IPS-18c (cell line): ENCODE results near the gene DNTTIP2.
"Not testable (repeated sequence)": the region's sequence is repeated elsewhere in the genome, so short reads cannot be mapped to it uniquely, and the experiment has no call there.

ENCODE experiments used
- H3K4me3 ChIP-seq: 2 replicates; pipeline ENCODE4 v1.7.0; 2013; ENCODE audit warnings: low read depth, mild to moderate bottlenecking, low read length, moderate library complexity; ENCODE audit not compliant: insufficient read depth
- H3K9me3 ChIP-seq: one replicate; pipeline ENCODE4 v1.6.1; 2013; ENCODE audit warnings: mild to moderate bottlenecking, low read length, moderate library complexity; ENCODE audit not compliant: control insufficient read depth, insufficient read depth

Gene DNTTIP2

DNA sequence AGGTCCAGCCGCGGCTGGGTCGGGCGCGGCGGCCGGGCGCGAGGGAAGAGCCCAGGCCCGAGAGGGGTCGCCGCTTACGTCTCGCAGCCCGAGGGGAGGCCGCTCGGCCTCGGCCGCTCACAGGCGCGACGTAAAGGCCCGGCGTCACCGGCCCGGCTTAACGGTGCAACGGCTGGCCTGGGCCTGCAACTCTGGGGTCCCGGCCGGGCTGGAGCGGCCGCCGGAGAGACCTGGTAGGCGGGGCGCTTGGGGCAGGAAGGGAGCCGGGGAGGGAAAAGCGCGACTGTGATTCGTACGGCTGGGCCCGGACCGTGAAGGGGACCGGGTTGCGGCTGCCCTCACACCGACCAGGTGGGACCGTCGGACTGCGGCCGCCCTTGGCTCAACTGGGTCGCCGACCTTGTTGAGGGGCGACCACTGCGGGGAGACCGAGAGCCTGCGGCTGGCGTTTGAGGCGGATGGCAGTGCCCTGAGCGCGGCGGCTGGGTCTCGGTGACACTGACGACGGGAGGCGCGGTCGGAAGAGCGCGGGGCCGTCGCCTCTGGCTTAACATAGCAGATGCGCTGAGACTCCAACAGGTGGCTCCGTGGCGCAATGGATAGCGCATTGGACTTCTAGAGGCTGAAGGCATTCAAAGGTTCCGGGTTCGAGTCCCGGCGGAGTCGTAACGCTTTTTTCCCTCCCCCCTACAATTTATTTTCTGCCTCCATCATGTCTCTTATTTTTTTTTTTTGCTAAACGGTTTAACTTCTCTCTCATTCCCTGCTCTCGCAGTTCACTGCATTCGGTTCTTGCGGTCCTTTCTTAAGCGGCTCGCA lies 31.8 kb downstream of the DNTTIP2 start:
- H3K4me3 ChIP-seq, result peak overlapping the region; percentile 94
- H3K9me3 ChIP-seq, result peaks cover 2% of the 10 kb centered on the region

DNA sequence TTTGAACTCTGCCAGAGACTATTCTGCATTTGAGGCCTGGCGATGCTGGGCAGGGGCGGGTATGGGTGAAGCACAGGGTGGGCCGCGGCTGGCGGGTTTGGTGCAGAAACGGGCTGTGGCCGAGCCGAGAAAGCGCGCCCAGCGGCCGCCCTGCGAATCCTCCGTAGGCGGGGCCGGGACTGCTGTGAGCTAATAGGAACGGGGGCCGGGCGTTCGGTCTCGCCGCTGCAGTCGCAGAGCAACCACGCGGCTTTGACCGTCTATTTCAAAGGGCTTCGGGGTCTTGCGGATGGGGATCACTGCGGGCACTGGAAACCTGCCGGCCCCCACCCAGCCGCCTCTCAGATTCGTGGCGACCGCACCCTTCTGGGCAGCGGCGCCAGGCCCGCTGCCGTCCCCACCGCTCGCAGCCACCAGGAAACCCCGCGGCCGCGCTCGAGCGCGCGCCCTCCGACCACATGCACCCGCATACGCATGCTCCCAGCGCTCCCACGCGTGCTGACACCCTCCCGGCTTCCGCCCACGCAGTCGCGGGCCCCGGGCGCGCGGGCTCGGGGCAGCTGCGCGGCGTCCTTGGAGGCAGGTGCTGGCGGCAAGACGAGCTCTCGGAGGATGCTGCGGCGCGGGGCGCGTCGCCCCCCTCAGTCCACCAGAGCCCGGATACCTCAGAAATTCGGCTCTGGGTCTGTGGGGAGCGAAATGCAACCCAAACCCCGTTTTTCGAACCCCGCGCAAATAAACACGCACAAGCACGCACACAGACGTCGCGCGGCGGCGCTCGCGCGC lies 32.6 kb downstream of the DNTTIP2 start:
- peak overlapping the region; percentile 94 for H3K4me3 ChIP-seq
- peaks cover 2% of the 10 kb centered on the region for H3K9me3 ChIP-seq

DNA sequence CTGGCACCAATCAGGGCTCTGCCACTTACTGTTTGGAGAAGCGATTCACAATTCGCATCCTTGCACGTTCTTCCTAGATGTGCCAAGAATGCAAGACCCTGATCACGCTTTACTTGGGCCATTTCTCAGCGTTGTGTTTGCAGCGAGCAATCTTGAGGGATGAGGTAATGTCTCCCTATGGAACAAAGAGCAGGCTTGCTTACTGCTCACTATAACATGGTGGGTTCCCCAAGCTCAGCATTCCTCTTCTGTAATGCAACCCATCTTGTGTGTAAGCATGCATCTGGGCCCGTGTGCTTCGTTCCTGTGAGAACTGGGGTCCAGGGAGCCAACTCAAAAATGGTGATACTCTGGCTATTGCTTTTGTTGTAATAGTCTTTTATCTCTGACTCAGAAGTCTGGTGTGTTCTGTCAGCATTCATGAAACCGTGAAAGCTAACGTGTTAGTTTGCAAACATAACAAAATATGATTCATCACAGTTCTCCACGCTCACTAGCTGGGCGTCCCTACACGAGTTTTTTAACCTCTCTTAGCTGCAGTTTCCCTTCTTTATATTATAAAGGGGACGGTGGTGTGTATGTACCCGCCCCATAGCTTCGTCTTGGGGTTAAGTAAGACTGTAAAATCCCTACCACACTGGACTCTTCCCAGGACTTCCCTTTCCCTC lies 33.3 kb downstream of the DNTTIP2 start:
- H3K4me3 ChIP-seq, result peak overlapping the region; percentile 94

DNA sequence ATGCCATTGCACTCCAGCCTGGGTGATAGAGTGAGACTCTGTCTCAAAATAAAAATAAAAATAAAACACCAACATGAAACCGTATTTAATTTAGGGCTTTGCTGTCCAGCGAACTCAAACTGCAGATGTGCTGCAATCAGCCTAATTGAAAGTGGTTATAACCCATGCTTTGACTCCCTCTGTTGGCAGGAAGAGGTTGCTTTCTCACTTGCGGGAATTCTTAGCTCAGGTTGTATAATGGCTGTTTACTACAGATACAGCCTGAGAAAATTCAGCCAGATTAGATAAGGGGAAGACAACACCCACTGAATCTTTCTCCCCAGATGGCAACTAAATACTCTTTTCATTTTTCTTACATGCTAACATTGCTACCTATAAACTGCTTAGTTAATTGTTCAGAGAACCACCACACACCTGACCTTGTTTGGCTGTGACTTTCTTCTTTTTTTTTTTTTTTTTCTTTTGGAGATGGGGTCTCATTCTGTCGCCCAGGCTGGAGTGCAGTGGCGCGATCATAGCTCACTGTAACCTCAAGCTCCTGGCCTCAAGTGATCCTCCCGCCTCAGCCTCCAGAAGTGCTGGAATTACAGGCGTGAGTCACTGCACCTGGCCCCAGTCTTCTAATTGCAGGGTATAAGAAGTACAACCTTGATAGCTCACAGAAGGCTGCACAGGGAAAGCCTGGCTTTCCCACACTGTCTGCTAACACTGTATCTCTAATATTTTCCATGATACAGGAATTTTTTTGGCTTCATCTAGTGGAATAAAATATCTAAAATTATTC lies 34.6 kb downstream of the DNTTIP2 start:
- Histone ChIP-seq H3K9me3 (peaks cover 2% of the 10 kb centered on the region), H3K4me3 (no peak overlapping the region)

More for the DNA sequence above, 33.3 kb downstream of the DNTTIP2 start:
- H3K9me3 ChIP-seq, result peaks cover 2% of the 10 kb centered on the region

DNA sequence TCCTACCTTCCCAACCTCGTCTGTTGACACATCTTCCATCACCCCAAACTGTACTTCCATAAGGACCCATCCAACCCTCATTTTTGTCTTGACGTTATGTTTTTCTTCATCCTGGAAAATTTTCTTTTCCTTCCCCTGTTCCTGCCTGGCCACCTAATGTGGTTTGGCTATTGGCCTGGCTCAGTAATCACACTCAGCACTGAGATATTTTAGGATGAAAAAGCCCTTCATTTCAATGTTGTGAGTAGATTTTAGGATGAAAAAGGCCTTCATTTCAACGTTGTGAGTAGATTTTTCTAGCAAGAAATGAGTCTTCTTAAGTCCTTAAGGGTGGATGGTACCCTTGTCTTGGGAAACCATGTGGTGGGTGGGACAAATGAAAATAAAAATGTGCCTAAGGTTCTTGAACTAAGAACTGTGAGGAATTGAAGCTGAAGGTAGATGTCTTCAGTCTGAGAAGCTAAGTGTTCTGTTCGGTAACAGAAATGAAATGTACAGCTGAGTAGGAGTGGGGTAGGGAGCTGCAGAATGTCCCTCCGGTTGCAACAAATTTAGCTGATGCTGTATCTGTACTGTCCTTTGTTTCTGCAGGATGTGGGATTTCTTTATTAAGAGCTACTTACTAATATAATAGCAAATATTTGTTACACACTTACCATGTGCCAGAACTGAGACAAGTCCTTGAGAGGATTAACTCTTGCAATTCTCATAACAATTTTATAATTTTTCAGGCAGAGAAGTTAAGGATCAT lies 36.1 kb downstream of the DNTTIP2 start:
- H3K9me3 ChIP-seq, result peaks cover 2% of the 10 kb centered on the region
- no peak overlapping the region for H3K4me3 ChIP-seq

DNA sequence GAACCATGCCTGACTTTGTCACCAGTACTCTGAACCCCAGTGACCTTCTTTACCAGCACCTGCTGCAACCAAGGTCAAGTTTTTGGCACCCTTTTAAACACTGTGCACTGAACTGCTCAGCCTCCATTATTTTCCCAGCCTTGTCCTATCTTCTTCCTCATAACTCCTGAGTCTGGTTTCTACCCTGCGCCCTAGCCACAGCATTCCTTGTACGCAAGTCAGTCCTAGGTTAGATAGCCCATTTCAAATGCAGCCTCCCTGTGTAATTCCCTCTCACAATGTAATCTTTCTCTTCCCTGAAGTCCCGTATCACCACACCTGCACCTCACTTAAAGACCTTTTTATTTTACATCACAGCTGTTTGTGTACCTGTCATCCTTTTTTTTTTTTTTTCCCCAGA lies 37.2 kb downstream of the DNTTIP2 start:
- peaks cover 2% of the 10 kb centered on the region for H3K9me3 ChIP-seq
- no peak overlapping the region for H3K4me3 ChIP-seq

DNA sequence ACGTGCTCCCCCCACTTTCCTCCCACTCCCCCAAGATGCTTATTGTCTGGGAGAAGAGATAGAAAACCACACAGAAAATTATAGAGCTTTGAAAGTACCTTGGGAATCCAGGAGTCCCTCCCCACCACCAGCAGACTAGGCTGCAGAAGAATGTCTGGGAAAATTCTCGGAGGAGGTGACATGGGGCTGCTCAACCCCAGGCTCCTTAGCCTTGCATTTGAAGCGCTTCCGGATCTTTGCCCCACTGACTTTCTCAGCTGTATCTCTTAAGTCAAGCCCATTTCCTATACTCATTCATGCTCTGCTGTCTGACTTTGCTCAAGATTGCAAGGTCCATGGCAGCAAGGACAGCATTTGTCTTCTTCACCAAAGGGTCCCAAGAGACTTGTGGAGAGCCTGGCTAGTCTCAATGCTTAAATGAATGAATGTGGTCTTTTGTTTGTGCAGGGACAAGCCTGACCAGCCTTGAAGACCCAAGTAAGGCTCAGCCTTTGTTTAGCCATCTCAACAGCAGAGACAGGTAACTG lies 38.0 kb downstream of the DNTTIP2 start:
- Histone ChIP-seq H3K9me3 (no peaks in the 10 kb centered on the region), H3K4me3 (no peak overlapping the region)

DNA sequence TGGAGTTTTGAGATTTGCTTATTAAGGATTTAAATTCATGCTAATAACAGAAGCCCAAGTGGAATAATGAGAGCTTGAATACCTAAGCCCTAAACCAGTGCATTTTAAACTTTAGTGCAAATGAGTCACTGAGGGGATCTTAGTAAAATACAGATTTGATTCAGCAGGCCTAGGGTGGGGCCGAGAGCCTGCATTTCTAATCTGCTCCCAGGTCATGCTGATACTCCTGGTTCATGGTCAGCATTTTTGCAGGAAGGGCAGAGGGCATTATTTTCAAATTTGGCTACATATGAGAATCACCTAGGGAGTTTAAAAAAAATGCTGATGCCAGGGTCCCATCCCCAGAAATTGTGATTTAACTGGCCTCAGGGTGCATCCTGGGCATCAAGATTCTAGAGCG lies 39.3 kb downstream of the DNTTIP2 start:
- no peak overlapping the region for H3K4me3 ChIP-seq
- no peaks in the 10 kb centered on the region for H3K9me3 ChIP-seq

DNA sequence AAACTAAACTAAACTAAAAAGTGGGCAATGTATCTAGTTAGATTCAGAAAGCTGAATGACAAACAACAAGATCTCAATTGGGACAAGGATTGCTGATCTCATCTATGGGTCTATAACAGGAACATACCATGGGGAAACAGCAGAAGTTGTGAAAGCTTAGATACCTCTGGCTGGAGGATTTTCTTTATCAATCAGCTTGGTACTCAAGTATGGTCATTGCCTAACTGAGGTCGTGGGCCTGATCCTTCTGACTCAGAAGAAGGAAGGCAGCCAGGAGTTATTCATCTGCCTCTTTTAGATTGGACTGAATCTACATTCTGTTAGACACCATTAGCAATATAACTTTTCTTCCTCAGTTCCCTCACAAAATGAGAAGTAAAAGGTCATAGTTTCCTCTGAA lies 39.7 kb downstream of the DNTTIP2 start:
- Histone ChIP-seq H3K9me3 (no peaks in the 10 kb centered on the region), H3K4me3 (no peak overlapping the region)

DNA sequence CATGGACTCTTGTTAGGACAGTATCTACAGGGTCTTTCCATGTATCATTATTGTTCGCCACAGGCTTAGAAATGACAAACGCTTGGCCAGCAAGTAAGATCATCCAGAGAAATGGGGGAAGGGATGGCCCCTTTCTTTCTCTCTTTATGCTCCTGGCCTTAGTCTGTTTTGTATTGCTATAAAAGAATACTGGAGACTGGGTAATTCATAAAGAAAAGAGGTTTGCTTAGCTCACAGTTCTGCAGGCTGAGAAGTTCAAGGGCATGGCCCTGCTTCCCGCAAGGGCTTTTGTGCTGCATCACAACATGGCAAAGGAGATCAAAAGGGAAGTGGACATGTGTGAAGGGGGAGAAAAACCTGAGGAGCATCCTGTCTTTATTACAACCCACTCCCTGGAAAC lies 41.0 kb downstream of the DNTTIP2 start:
- H3K9me3 ChIP-seq, result peaks cover 3% of the 10 kb centered on the region
- no peak overlapping the region for H3K4me3 ChIP-seq

DNA sequence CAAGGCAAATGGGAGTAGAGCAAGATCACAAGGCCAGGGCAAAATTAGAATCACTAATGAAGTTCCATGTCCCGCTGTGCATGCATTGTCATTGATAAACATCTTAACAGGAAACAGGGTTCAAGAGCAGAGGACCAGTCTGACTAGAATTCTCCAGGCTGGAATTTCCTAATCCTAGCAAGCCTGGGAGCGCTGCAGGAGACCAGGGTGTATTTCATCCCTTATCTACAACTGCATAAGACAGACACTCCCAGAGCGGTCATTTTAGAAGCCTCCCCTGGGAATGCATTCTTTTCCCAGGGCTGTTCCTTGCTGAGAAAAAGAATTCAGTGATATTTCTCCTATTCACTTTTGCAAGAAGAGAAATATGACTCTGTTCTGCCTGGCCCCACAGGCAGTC lies 45.7 kb downstream of the DNTTIP2 start:
- H3K9me3 ChIP-seq, H3K4me3 ChIP-seq: not testable (repeated sequence)

DNA sequence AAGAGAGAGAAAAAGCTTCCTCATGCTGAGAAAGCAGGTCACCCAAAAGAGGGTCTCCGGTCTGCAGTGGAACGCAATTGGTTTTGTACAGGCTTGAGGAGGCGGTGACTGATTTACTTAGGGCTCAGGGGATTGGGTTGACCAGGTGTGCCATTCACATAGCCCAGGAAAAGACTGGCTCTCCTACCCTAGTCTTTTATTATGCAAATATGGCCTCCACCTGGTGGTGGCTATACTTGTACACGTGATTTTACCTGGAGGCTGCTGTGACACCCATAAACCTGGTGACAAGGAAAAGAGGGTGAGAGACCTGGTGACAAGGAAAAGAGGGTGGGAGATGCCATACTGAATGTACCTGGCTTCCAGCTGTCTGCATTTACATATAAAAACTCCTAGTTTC lies 49.9 kb downstream of the DNTTIP2 start:
- Histone ChIP-seq H3K4me3 (no peak overlapping the region), H3K9me3 (peaks cover 6% of the 10 kb centered on the region)

DNA sequence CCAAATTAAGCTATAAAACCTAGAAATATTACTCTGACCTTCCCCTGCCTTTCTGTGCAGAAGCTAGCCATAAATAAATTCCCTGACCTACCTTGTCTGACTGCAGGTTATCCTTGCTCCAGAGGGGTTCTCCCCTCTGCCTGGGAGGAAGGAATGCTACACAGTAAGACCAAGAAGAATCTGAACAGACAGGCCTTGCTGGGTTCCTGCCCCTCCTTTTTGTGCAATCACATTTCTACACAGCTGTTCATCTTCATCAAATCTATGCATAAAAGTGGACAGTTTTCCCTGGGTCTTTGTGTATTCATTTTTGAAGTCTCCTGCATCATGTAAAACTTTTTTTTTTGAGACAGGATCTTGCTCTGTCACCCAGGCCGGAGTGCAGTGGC lies 50.6 kb downstream of the DNTTIP2 start:
- peaks cover 6% of the 10 kb centered on the region for H3K9me3 ChIP-seq
- H3K4me3 ChIP-seq, result no peak overlapping the region

DNA sequence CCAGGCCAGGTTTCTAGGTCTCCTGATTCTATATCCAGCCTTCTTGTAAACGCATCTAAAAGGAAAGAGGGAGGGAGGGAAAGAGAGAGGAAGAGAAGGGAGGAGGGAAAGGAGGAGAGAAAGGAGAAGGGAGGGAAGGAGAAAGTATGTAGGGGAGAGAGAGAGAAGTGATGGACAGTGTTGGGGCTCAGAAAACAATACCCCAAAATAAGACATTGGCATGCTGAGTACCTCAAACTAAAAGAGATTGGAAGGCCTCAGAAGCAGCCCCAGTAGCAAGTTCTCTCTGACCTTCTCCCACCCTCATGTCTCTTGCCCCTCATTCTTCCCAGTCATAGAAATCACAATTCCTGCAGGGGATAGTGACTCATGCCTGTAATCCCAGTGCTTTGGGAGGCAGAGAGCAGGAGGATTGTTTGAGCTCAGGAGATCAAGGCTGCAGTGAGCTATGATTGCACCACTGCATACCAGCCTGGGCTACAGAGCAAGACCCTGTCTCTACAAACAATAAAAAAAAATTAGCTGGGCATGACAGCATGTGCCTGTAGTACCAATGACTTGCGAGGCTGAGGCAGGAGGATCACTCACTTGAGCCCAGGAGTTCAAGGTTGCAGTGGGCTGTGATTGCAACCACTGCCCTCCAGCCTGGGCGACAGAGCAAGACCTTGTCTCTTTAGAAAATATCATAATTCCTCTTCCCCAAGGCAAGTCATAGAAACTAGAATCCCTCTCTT lies 51.2 kb downstream of the DNTTIP2 start:
- H3K4me3 ChIP-seq, result no peak overlapping the region
- H3K9me3 ChIP-seq, result peaks cover 3% of the 10 kb centered on the region

DNA sequence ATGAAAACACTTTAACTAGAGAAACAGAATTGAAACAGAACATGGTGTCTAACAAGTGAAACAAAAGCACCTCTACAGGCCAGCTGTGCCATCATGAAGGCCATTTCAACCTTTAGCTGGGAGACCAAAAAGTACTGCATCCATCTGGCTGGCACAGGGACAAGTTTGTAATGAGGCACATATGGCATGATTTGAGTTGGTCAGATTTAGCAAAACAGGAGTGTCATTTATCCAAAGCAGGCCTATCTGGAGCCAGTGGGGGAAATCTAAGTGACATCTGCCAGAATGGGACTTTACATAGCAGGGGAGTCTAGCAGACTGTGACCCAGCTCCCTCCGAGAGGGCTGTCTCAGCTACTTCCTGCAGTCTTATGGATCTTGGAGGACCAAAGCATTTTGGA lies 51.9 kb downstream of the DNTTIP2 start:
- no peak overlapping the region for H3K4me3 ChIP-seq
- H3K9me3 ChIP-seq, result peaks cover 3% of the 10 kb centered on the region

DNA sequence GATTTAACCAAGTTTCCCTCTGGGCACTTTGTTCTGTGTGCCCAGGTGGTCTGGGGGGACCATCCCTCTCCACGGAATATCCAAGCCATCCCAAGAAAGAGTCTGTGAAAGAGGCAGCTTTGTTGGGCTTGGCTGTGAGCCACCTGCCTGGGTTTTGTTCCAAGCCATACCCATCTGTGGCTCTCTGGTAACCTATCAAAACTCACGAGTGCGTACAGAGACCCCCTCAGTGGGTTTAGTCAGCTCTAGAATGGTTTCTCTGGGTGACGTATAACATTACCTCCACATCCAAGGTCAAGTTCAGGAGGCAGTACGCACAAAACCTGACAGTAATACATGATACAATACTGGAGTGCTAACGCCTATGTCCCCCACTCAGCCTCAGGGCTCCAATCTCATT lies 54.2 kb downstream of the DNTTIP2 start:
- Histone ChIP-seq H3K9me3 (no peaks in the 10 kb centered on the region), H3K4me3 (no peak overlapping the region)
